GM19452 (cell line): ENCODE measurements around the gene CAPN13.
"Not testable (repeated sequence)": the region's sequence is repeated elsewhere in the genome, so short reads cannot be mapped to it uniquely, and the experiment has no call there.

Experiments
- ATAC-seq: cut with Tn5 transposase; IDR thresholded peaks from one replicate; pipeline ENCODE4 v1.9.1; 2021; ENCODE audit not compliant: unreplicated experiment

Gene CAPN13

GRCh38 chr2:30706534-30707303 is 100.5 kb downstream of the CAPN13 start:
- no peak for ATAC-seq

DNA sequence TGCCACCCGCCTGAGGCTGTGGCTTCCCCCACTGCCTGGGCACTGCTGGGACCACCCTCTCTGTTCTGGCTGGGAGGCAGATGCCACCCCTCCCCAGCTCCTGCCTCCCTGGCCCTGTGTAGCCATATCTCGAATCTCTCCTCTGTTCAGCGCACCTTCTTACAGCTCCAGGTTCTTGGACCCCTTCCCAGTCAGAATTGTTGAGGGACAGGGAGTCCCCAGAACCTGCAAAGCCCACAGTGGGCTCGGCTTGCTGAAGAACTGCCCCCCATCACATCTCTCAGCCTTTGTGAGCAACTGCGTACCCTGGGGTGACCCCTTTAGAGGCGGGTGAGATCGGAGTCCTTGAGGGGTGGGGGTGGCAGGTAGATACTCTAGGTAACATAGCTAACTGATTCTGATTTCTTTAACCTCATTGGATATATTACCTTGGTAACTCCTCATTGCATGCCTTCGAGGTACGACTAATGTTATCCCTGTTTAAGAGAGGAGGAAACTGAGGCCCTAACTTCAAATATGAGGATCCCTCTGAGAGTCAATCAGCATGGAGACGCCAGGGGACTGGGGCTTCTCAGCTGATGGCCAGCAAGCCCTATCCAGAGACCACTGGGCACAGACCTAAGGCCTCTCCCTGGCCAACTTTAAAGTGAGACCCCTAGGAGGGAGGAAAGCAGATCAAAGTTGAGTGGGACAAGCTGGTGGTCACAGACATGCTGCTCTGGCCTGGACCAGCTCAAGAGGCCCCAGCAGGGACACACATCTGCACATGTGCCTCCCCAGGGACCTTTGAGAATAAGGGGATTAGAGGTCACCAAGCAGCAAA is 101.3 kb downstream of the CAPN13 start:
- no peak for ATAC-seq

DNA sequence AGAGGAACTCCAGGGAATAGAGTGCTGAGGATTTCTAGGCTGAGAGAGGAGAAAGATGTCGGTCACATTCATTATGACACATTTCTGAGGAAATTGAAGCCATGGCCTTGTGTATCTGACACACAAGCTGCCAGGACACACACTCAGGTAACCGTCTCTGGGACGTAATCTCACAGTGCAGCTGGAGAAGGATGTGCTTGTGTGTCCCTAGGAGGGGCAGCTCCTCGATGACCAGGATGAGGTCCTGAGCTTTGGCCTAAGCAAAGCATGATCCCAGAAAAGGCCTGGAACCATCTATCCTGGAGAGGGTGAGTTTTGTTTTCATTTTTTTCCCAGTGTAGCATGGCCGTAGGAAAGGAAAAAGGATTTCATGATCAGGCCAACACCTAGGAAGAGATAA is 102.2 kb downstream of the CAPN13 start:
- no peak for ATAC-seq

DNA sequence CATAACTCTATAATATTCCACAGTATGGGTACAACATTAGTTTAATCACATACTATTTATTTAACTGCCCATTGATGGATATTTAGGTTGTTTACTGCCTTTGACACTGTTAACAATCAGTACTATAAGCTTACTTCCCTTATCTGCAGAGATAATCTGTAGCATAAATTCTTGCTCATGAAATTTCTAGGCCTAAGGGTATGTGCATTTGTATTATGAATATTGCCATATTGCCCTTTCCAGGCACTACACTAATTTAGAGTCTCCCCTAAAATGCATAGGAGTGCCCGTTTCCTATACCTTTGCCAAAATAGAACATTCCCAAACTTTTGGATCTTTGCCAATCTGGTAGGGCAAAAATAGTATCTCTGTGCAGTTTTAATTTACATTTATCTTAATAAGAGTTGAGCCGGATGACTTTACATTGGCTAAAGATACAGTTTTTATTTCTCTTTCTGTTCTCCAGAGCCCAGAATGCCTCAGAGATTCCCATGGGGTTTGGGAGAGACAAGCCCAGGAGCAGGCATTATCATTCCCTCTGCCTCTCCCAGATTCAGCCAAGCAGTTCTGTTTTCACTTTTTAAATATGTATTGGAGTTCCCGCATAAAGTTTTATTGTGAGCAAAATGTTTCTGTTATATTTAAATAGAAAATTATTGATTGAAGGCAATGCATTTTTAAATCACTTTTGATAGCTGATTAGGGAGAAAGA is 102.8 kb downstream of the CAPN13 start:
- no peak for ATAC-seq

DNA sequence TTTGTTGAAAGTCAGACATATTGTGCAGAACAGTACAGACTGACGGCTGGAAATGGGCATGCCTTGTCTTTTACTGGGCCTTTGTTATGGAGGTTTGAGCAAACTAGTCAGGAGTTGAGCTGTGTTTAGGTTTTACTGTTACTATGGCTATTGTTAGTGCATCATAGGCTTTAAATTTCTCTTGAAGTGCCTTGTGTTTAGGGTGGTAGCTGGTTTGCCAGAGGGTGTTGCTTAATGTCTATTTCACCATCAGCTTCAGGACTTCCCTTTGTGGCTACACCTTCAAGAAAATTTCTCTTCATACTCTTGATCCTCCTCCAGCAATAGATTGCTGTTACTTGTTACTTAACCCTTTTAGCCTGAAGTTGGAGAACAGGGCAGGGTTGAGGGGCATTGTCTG is 104.6 kb downstream of the CAPN13 start:
- no peak for ATAC-seq

- no peak for ATAC-seq
Measured at GRCh38 chr2:30701782-30702181, 105.5 kb downstream of the CAPN13 start.

GRCh38 chr2:30697242-30698103 is 109.8 kb downstream of the CAPN13 start:
- not testable (repeated sequence) for ATAC-seq

DNA sequence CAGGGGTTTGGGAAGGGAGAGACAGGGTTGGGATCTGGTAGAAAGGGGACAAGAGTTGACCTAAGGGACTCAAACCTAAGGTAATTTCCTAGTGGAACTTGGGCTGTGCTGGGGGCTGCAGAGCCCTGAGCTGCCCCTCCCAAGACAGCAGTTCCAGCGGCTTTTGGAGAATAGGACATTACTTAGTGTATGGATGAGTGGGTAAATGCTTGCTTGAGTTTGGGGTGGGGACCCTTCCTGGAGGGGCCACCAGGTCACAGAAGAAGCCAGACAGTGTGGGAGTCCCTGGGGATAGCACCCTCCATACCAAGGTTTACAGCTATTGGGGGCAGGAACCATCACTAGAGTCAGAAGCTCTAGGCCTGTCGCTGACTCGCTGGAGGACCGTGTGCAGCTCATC is 111.5 kb downstream of the CAPN13 start:
- ATAC-seq, result no peak

DNA sequence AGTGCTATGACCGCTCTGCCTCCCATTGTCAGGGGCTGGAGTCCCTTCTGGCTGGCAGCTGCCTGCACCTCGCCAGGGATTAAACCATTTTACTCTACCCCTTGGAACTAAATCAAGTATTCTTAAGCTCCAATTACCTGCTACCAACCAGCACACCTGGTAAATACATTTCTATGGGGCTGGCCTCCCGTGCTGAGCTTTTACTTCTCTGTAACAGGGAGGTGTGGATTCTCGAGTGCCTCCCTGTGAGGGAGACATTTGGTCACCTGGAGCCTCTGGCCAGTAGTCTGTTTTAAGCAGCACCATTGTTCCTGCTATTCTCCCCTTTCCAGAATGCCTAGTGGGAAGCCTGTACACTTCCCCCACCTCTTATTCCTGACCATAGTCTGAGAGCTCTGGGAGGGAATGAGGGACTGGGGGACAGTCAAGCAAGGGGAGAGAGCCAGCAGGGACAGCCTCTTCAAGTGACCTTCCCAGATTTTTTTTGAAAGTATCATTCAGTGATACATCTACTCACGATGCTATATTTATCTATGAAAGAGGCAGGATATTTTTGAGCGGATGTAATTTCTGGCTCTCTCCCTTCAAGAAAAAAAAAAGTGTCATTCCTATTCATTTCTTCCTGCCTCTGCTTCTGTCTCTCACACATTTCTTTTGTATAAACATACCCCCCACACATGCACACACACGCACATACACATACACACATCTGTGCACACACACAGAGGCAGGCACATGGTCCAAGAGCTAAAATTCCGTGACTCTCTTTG is 112.8 kb downstream of the CAPN13 start:
- no peak for ATAC-seq

DNA sequence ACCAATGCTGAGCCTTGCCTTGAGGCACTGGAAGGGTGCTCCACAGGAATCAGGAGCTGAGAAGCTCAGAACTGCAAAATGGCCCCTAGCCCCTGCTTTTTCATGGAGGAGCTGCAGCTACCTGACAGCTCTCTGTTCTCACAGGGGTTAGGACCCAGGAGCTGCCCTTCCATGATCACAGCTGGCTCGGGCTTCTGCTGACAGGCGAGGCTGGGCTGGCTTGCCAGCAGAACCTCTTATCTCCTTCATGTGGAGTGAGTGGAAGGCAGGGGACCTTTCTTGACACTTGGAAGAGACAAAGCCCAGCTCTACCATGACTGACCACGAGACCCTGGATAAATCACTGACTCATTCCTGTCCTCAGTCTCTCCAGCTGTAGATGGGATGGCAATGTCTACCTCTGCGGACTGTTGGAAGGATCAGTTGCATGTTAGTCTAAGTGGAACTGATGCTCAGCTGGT is 113.4 kb downstream of the CAPN13 start:
- no peak for ATAC-seq

DNA sequence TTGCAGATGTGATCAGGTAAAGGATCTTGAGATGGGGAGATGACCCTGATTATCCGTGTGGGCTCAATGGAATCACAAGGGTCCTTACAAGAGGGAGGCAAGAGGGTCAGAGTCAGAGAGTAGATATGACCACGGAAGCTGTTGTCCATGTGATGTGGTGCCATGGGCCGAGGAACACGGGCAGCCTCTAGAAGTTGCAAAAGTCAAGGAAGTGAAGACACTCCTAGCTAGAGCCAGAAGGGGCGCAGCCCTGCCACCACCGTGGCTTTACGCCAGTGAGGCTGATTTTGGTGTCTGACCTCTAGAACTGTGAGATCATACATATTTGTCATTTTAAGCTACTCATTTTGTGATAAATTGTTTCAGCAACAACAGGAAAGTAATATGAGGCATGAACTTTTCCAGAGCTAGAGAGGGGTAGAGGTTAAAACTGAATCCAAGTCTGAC is 114.4 kb downstream of the CAPN13 start:
- no peak for ATAC-seq

GRCh38 chr2:30691948-30692828 is 115.1 kb downstream of the CAPN13 start:
- ATAC-seq, result no peak

DNA sequence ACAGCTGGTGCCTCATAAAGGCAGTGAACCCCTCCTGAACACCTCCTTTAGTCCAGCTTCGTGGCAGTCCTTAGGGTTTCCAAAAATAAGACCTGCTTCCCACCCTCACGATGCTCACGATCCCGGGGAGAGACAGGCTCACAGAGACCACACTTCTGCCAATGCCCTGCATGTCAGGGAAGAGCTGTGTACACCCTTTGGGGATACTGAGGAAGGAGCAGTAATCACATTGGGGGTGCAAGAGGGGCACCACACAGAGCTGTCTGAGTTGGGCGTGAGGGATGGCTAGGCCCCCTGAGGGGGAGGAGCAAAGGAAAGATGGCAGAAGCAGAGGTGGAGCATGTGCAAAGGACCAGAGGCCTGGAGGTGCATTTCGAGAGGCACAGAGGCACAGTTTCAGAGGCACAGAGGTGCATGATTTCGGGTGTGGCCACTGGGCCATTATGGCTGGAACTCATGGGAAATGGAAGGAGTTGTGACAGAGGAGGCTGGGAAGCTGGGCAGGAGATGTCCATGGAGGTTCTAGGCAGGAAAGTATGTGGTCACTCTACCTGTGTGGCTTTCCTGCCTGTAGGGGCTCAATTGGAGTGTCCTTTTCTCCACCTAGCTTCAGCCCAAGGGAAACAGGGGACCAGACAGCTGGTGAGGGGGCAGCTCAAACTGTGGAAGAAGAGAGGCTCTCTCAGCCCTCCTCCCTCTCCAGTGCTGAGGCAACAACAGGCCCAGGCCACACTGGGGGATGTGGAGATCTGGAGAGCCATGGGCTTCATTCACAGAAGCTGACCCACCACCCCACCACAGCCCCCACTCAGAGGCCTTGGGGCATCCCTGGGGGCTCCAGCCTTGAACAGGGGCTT is 115.9 kb downstream of the CAPN13 start:
- ATAC-seq, result no peak

DNA sequence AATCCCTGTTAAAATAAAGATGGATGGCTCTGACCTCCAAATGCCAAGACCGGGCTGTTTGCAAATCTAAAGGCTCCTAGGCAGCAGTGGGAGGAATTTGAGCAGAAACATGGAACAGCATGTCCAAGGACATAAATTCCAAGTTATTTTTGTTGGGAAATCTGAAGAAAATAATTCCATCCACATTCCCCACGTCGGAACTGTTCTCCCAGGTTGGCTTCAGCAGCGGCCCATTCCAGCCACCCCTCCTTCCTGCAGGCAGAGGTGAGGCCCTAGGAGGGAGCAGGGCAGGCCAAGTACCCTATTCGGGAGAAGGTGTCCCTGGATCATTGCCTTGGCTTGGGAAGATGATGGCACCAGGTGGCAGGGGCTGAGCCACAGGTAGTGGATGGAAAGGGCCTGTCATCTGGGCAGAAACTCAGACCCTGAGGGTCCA is 117.1 kb downstream of the CAPN13 start:
- ATAC-seq, result no peak

- ATAC-seq, result no peak
Measured at GRCh38 chr2:30689496-30690125, 117.6 kb downstream of the CAPN13 start.

GRCh38 chr2:30688956-30689401 is 118.3 kb downstream of the CAPN13 start:
- no peak for ATAC-seq

GRCh38 chr2:30686669-30687068 is 120.6 kb downstream of the CAPN13 start:
- ATAC-seq, result no peak
